GM12878 (cell line): ENCODE results near the gene VSTM1. TPM values are rescaled to one million over a fixed set of nuclear protein-coding genes. Genes with fewer than 3 reads are reported as not detected.

Experiments
- CHD1 ChIP-seq: IDR thresholded peaks from 2 replicates; pipeline ENCODE4 v1.6.1; 2012; ENCODE audit warnings: low read depth, low read length, improper control_type of control experiment
- FOS ChIP-seq: IDR thresholded peaks from 3 replicates; pipeline ENCODE4 v1.6.1; 2011; ENCODE audit warnings: borderline replicate concordance; ENCODE audit not compliant: insufficient read length; ENCODE audit errors: extremely low read depth
- HDAC2 ChIP-seq: fragments of 200-600 bp; sonication (generic); IDR thresholded peaks from 2 replicates; pipeline ENCODE4 v1.6.1; 2017
- HDGF ChIP-seq: fragments of 450-650 bp; IDR thresholded peaks from 2 replicates; pipeline ENCODE4 v1.6.1; 2016; ENCODE audit warnings: antibody characterized with exemption
- JUND ChIP-seq: IDR thresholded peaks from 2 replicates; pipeline ENCODE4 v1.6.1; 2012; ENCODE audit warnings: low read depth, mild to moderate bottlenecking, low read length, improper control_type of control experiment, moderate library complexity
- MTA2 ChIP-seq: fragments of 450-650 bp; IDR thresholded peaks from 2 replicates; pipeline ENCODE4 v1.6.1; 2016; ENCODE audit warnings: low read depth, mild to moderate bottlenecking, moderate library complexity
- NBN ChIP-seq: fragments of 450-650 bp; IDR thresholded peaks from 2 replicates; pipeline ENCODE4 v1.6.1; 2016
- POLR2AphosphoS5 ChIP-seq: IDR thresholded peaks from 2 replicates; pipeline ENCODE4 v1.6.1; 2011; ENCODE audit warnings: mild to moderate bottlenecking, low read length, inconsistent platforms
- RAD51 ChIP-seq: fragments of 450-650 bp; IDR thresholded peaks from 2 replicates; pipeline ENCODE4 v1.6.1; 2016; ENCODE audit warnings: moderate library complexity, mild to moderate bottlenecking, inconsistent platforms
- SIX5 ChIP-seq: IDR thresholded peaks from 2 replicates; pipeline ENCODE4 v1.6.1; 2011; ENCODE audit warnings: mild to moderate bottlenecking, low read depth, low read length, moderate library complexity; ENCODE audit not compliant: severe bottlenecking
- SREBF2 ChIP-seq: IDR thresholded peaks from 2 replicates; pipeline ENCODE4 v1.6.1; 2012; ENCODE audit warnings: mild to moderate bottlenecking, low read length
- SUPT20H ChIP-seq: IDR thresholded peaks from 2 replicates; pipeline ENCODE4 v1.6.1; 2011; ENCODE audit warnings: low read depth, mild to moderate bottlenecking, low read length, moderate library complexity, borderline replicate concordance; ENCODE audit not compliant: control insufficient read depth
- TBL1XR1 ChIP-seq: IDR thresholded peaks from 2 replicates; pipeline ENCODE4 v1.6.1; 2012; ENCODE audit warnings: low read depth, low read length, improper control_type of control experiment
- TCF3 ChIP-seq: IDR thresholded peaks from 2 replicates; pipeline ENCODE4 v1.6.1; 2012; ENCODE audit warnings: low read depth, mild to moderate bottlenecking, low read length, borderline replicate concordance; ENCODE audit not compliant: insufficient read depth
- polyA plus RNA-seq, 11 experiments: library from polyadenylated mRNA; depleted of rRNA in 4 of 11; unstranded in 6 of 11; stranded (reverse) in 5 of 11; fragments of >200 nt; fragmentation: Nextera tagmentation in 4 of 11; fragmentation: Illumina TruSeq in 1 of 11; extraction: Ambion mirVana in 4 of 11; extraction: Trizol in 1 of 11; gene quantifications; 1 replicate in 1 of 11; 2 replicates in 10 of 11; pipeline versions ENCODE4 v1.2.1 to v1.2.3, GENCODE V29; 2011 to 2016; ENCODE audit warnings: inconsistent platforms in 2 of 11, missing spikeins in 2 of 11, low read depth in 1 of 11
- total RNA-seq, 4 experiments: library from RNA; depleted of rRNA in 3 of 4; stranded (reverse); fragments of >200 nt in 3 of 4; fragmentation: Illumina TruSeq in 1 of 4; extraction: Trizol in 1 of 4; gene quantifications; 2 replicates each; pipeline versions ENCODE4 v1.2.1 to v1.2.3, GENCODE V29; 2013 to 2021
- TF ChIP-seq, protein P1 (sequence below): fragments of 450-650 bp; formaldehyde crosslinking; IDR thresholded peaks from 2 replicates; pipeline ENCODE4 v1.5.0; 2022; ENCODE audit warnings: mild to moderate bottlenecking, missing genetic modification characterization
- TF ChIP-seq, protein P2 (sequence below): IDR thresholded peaks from 2 replicates; pipeline ENCODE4 v1.6.1; 2011; ENCODE audit warnings: mild to moderate bottlenecking, low read depth, low read length, moderate library complexity; ENCODE audit not compliant: insufficient replicate concordance
- TF ChIP-seq, protein P3 (sequence below): fragments of 450-650 bp; IDR thresholded peaks from 2 replicates; pipeline ENCODE4 v1.6.1; 2018; ENCODE audit warnings: mild to moderate bottlenecking, low read depth, moderate library complexity; ENCODE audit not compliant: partially characterized antibody
- TF ChIP-seq, protein P4 (sequence below): fragments of 450-650 bp; IDR thresholded peaks from 2 replicates; pipeline ENCODE4 v1.6.1; 2017; ENCODE audit warnings: low read depth, mild to moderate bottlenecking, moderate library complexity
- TF ChIP-seq, protein P5 (sequence below), 3 experiments: IDR thresholded peaks in 2 of 3; conservative IDR thresholded peaks in 1 of 3; 2 replicates each; pipeline ENCODE4 v1.5.1; 2011; ENCODE audit warnings: low read depth in 3 of 3, low read length in 3 of 3, mild to moderate bottlenecking in 3 of 3, control low read depth in 2 of 3, moderate library complexity in 2 of 3, inconsistent platforms in 1 of 3, mixed read lengths in 1 of 3; ENCODE audit not compliant: control insufficient read depth in 2 of 3, insufficient read depth in 1 of 3; ENCODE audit errors: extremely low read depth in 1 of 3

Gene VSTM1
- total and polyA plus RNA-seq, 10 of the 15 experiments (the other 5 are each of a cell fraction or from before 2014, with no cell fraction given), result not detected

DNA sequence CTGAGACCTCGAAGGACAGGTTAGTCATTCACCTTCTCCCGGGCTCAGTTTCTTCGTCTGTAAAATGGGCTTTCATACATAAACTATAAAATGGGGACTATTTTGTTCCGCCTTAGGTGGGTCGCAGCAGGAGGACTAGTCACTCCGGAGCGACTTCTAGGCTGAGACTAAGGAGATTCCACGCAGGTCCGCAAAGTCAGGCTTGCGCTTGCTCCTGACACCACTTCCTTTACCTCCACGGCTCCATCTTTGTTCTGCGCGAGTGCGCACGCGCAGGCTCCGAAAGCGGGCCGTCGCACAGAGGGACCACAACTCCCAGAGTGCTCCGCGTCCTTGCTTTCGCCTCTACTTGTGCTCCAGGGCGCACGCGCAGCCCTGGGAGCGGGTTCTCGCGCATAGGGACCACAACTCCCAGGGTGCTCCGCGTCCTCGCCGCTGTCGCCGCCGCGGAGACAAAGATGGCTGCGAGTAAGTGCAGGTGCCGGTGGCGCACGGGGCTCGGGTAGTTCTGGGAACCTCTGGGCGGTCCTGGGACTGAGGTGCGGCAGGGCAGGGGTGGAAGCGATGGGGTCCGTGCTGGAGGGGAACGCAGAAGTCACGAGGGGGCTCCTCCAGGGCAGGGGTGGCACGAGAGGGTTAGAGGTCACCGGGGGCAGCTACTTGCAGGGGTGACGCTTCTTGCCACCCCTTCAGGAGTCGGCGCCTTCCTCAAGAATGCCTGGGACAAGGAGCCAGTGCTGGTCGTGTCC lies 38.9 kb upstream of the VSTM1 start, which contains the start of gene NDUFA3 (continued):
- TF ChIP-seq, protein P1, sequence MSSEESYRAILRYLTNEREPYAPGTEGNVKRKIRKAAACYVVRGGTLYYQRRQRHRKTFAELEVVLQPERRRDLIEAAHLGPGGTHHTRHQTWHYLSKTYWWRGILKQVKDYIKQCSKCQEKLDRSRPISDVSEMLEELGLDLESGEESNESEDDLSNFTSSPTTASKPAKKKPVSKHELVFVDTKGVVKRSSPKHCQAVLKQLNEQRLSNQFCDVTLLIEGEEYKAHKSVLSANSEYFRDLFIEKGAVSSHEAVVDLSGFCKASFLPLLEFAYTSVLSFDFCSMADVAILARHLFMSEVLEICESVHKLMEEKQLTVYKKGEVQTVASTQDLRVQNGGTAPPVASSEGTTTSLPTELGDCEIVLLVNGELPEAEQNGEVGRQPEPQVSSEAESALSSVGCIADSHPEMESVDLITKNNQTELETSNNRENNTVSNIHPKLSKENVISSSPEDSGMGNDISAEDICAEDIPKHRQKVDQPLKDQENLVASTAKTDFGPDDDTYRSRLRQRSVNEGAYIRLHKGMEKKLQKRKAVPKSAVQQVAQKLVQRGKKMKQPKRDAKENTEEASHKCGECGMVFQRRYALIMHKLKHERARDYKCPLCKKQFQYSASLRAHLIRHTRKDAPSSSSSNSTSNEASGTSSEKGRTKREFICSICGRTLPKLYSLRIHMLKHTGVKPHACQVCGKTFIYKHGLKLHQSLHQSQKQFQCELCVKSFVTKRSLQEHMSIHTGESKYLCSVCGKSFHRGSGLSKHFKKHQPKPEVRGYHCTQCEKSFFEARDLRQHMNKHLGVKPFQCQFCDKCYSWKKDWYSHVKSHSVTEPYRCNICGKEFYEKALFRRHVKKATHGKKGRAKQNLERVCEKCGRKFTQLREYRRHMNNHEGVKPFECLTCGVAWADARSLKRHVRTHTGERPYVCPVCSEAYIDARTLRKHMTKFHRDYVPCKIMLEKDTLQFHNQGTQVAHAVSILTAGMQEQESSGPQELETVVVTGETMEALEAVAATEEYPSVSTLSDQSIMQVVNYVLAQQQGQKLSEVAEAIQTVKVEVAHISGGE (CRISPR knock-in tag), result no peak
- peak; percentile 91 for TF ChIP-seq SIX5
- no peak for TF ChIP-seq RAD51
- TF ChIP-seq HDAC2, result no peak
- TF ChIP-seq, protein P2, sequence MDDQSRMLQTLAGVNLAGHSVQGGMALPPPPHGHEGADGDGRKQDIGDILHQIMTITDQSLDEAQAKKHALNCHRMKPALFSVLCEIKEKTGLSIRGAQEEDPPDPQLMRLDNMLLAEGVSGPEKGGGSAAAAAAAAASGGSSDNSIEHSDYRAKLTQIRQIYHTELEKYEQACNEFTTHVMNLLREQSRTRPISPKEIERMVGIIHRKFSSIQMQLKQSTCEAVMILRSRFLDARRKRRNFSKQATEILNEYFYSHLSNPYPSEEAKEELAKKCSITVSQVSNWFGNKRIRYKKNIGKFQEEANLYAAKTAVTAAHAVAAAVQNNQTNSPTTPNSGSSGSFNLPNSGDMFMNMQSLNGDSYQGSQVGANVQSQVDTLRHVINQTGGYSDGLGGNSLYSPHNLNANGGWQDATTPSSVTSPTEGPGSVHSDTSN, result no peak
- TF ChIP-seq CHD1, result no peak
- TF ChIP-seq NBN, result peak; percentile 65; the same call in 1 of the 2 replicates
- TF ChIP-seq, protein P3, sequence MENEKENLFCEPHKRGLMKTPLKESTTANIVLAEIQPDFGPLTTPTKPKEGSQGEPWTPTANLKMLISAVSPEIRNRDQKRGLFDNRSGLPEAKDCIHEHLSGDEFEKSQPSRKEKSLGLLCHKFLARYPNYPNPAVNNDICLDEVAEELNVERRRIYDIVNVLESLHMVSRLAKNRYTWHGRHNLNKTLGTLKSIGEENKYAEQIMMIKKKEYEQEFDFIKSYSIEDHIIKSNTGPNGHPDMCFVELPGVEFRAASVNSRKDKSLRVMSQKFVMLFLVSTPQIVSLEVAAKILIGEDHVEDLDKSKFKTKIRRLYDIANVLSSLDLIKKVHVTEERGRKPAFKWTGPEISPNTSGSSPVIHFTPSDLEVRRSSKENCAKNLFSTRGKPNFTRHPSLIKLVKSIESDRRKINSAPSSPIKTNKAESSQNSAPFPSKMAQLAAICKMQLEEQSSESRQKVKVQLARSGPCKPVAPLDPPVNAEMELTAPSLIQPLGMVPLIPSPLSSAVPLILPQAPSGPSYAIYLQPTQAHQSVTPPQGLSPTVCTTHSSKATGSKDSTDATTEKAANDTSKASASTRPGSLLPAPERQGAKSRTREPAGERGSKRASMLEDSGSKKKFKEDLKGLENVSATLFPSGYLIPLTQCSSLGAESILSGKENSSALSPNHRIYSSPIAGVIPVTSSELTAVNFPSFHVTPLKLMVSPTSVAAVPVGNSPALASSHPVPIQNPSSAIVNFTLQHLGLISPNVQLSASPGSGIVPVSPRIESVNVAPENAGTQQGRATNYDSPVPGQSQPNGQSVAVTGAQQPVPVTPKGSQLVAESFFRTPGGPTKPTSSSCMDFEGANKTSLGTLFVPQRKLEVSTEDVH, result no peak
- TF ChIP-seq MTA2, result no peak
- TF ChIP-seq, protein P4, sequence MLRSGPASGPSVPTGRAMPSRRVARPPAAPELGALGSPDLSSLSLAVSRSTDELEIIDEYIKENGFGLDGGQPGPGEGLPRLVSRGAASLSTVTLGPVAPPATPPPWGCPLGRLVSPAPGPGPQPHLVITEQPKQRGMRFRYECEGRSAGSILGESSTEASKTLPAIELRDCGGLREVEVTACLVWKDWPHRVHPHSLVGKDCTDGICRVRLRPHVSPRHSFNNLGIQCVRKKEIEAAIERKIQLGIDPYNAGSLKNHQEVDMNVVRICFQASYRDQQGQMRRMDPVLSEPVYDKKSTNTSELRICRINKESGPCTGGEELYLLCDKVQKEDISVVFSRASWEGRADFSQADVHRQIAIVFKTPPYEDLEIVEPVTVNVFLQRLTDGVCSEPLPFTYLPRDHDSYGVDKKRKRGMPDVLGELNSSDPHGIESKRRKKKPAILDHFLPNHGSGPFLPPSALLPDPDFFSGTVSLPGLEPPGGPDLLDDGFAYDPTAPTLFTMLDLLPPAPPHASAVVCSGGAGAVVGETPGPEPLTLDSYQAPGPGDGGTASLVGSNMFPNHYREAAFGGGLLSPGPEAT, result peak; percentile 90
- TF ChIP-seq JUND, result no peak
- no peak for TF ChIP-seq TCF3
- TF ChIP-seq FOS, result no peak
- no peak for TF ChIP-seq SREBF2
- TF ChIP-seq, protein P5, sequence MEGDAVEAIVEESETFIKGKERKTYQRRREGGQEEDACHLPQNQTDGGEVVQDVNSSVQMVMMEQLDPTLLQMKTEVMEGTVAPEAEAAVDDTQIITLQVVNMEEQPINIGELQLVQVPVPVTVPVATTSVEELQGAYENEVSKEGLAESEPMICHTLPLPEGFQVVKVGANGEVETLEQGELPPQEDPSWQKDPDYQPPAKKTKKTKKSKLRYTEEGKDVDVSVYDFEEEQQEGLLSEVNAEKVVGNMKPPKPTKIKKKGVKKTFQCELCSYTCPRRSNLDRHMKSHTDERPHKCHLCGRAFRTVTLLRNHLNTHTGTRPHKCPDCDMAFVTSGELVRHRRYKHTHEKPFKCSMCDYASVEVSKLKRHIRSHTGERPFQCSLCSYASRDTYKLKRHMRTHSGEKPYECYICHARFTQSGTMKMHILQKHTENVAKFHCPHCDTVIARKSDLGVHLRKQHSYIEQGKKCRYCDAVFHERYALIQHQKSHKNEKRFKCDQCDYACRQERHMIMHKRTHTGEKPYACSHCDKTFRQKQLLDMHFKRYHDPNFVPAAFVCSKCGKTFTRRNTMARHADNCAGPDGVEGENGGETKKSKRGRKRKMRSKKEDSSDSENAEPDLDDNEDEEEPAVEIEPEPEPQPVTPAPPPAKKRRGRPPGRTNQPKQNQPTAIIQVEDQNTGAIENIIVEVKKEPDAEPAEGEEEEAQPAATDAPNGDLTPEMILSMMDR (IDR thresholded peaks at IDR 0.05 in 2 of 3, conservative IDR thresholded peaks at IDR 0.05 in 1 of 3; ENCODE audit: control insufficient read depth in 2 of 3, extremely low read depth in 1 of 3, insufficient read depth in 1 of 3, low read depth in 3 of 3, low read length in 3 of 3), result no peak
- no peak; the same call in 1 of the 2 replicates for TF ChIP-seq TBL1XR1
- no peak for TF ChIP-seq SUPT20H
- peak; percentile 70; the same call in 1 of the 2 replicates for TF ChIP-seq HDGF
- peak; percentile 96 for TF ChIP-seq POLR2AphosphoS5
